Peyer's patch (tissue), 4 donors: Measurements from ENCODE around the gene NDST1. TPM values are rescaled to one million over a fixed set of nuclear protein-coding genes. Genes with fewer than 3 reads are reported as not detected.

Experiments
- DNase-seq, 3 donors: peaks; one replicate each; pipeline ENCODE4 v3.0.0-alpha.2; 2017 to 2019
- H3K27ac ChIP-seq, 4 donors: fragments of 200-600 bp; sonication (generic); one replicate each; pipeline ENCODE4 v1.5.1; 2016 to 2019
- H3K27me3 ChIP-seq, 2 donors: fragments of 200-600 bp; sonication (generic); one replicate each; pipeline ENCODE4 v1.5.1; 2019
- H3K36me3 ChIP-seq, 3 donors: fragments of 200-600 bp; sonication (generic); one replicate each; pipeline ENCODE4 v1.5.1; 2016 to 2019
- H3K4me1 ChIP-seq, 4 donors: fragments of 200-600 bp; sonication (generic); one replicate each; pipeline ENCODE4 v1.5.1; 2016 to 2019
- H3K4me3 ChIP-seq, 4 donors: fragments of 200-600 bp; sonication (generic); 1 replicate in 3 of 4; 2 replicates in 1 of 4; pipeline ENCODE4 v1.5.1; 2016 to 2019; ENCODE audit warnings: mild to moderate bottlenecking in 1 of 4
- H3K9me3 ChIP-seq, 4 donors: fragments of 200-600 bp; sonication (generic); one replicate each; pipeline ENCODE4 v1.5.1; 2016 to 2019; ENCODE audit warnings: mild to moderate bottlenecking in 1 of 4
- POLR2A ChIP-seq, 2 donors: fragments of 450-650 bp; IDR thresholded peaks; one replicate each; pipeline ENCODE4 v1.5.1; 2017; ENCODE audit warnings: antibody characterized with exemption in 2 of 2, mild to moderate bottlenecking in 2 of 2, moderate library complexity in 2 of 2
- total RNA-seq, 4 donors: library from RNA; depleted of rRNA; stranded (reverse); fragments of >200 nt; gene quantifications; one replicate each; pipeline ENCODE4 v1.1.0, GENCODE V29; 2016
- TF ChIP-seq, protein P1 (sequence below), 6 experiments: fragments of 450-650 bp in 4 of 6; fragments of 200-600 bp in 2 of 6; sonication (generic) in 1 of 6; IDR thresholded peaks; one replicate each; pipeline ENCODE4 v1.5.1; 2017 to 2019; ENCODE audit warnings: antibody characterized with exemption in 6 of 6, mild to moderate bottlenecking in 3 of 6, moderate library complexity in 1 of 6

NDST1 gene
- total RNA-seq, 4 donors from 2014 or later: 80.9 to 168 (median 118) TPM

DNA sequence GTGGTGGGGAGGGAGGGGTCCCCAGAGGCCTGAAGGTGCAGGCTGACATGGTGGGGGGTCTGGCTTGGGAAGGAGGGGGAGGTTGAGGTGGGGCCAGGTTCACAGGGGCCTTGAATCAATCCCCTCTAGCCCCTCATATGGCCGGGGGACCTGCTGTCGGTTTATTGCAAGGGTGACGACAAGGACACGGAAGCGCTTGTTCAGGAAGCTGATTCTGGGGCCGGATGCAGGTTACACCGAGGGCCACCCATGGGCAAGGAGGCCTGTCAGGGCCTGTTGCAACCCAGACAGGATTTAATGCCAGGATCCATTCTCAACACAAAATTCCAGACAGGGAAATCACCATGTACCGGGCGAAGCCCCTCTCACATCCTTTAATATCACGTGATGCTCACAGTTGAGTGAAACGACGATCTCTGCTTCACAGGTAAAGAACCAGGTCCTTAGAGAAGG is 90.9 kb downstream of the NDST1 start:
- peak in 1 of 3 donors; percentile 46 for DNase-seq
- H3K4me1 ChIP-seq: peaks cover 0 to 46% (median 0%) of the 10 kb centered on the region in 4 donors
- no peaks in the 10 kb centered on the region for H3K36me3 ChIP-seq
- H3K4me3 ChIP-seq: no peak overlapping the region
- no peaks in the 10 kb centered on the region for H3K27me3 ChIP-seq
- H3K27ac ChIP-seq: peak overlapping the region in 2 of 4 donors; percentile 18 to 51
- no peaks in the 10 kb centered on the region for H3K9me3 ChIP-seq
- TF ChIP-seq POLR2A (IDR thresholded peaks at IDR 0.05): no peak
- TF ChIP-seq, protein P1, sequence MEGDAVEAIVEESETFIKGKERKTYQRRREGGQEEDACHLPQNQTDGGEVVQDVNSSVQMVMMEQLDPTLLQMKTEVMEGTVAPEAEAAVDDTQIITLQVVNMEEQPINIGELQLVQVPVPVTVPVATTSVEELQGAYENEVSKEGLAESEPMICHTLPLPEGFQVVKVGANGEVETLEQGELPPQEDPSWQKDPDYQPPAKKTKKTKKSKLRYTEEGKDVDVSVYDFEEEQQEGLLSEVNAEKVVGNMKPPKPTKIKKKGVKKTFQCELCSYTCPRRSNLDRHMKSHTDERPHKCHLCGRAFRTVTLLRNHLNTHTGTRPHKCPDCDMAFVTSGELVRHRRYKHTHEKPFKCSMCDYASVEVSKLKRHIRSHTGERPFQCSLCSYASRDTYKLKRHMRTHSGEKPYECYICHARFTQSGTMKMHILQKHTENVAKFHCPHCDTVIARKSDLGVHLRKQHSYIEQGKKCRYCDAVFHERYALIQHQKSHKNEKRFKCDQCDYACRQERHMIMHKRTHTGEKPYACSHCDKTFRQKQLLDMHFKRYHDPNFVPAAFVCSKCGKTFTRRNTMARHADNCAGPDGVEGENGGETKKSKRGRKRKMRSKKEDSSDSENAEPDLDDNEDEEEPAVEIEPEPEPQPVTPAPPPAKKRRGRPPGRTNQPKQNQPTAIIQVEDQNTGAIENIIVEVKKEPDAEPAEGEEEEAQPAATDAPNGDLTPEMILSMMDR (IDR thresholded peaks at IDR 0.05): no peak

DNA sequence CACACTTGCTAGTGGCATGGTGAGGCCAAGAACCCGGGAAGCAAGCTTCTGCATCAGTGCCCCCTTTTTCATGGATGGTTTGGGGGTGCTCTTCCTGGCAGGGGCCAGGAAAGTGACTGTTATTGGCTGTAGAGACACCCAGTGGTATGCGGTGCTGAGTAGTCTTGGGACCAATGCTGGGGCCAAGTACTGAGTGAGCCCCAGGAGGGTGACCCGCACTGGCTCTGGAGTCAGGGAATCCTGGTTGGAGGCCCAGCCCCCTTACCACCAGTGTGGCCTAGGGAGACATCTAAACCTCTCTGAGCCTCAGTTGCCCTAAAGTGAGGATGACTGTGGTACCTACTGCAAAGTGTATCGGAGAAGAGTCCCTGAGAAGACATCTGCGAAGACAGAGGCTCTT is 91.3 kb downstream of the NDST1 start:
- Histone ChIP-seq H3K4me3 (no peak overlapping the region), H3K36me3 (no peaks in the 10 kb centered on the region), H3K27me3 (no peaks in the 10 kb centered on the region), H3K27ac (peak overlapping the region in 2 of 4 donors; percentile 51 to 52), H3K4me1 (peaks cover 0 to 42% (median 0%) of the 10 kb centered on the region in 4 donors), H3K9me3 (no peaks in the 10 kb centered on the region)
- TF ChIP-seq POLR2A (IDR thresholded peaks at IDR 0.05): no peak
- TF ChIP-seq, protein P1 (IDR thresholded peaks at IDR 0.05): no peak
- peak in 1 of 3 donors; percentile 30 for DNase-seq

DNA sequence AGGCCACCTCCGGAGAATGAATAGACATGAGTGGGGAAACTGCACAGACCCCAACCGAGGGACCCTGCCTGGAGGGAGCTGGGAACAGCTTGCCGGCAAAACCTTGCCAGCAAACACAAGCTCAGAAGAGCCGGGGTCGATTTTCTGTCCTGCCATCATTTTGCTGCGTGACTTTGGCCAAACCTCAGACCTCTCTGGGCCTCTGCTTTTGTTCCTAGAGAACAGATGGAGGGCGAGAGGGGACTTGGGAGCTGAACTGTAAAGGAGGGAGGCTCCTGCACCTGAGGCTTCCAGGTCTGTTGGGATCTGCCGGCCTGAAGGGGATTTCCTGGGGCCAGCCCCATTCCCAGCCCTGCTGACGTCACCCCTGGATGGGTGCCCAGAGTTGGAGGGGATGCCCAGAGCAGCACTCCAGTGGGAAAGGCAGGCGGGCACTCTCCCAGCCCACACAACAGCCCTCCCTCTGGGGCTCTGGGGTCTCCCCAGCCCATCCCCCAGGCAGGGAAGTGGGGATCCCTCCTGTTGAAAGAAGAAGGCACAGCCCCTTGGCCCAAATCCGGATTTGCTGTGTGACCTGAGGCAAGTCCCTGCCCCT is 92.1 kb downstream of the NDST1 start:
- no peak for TF ChIP-seq POLR2A (IDR thresholded peaks at IDR 0.05)
- TF ChIP-seq, protein P1 (IDR thresholded peaks at IDR 0.05): no peak
- H3K4me3 ChIP-seq: no peak overlapping the region
- DNase-seq: peak; percentile 36 to 86 (median 79)
- H3K4me1 ChIP-seq: peaks cover 0 to 41% (median 0%) of the 10 kb centered on the region in 4 donors
- H3K36me3 ChIP-seq: no peaks in the 10 kb centered on the region
- no peaks in the 10 kb centered on the region for H3K9me3 ChIP-seq
- H3K27me3 ChIP-seq: no peaks in the 10 kb centered on the region
- peak overlapping the region in 2 of 4 donors; percentile 51 to 52 for H3K27ac ChIP-seq

GRCh38 chr5:150600616-150601490 is 92.9 kb downstream of the NDST1 start:
- Histone ChIP-seq H3K9me3 (no peaks in the 10 kb centered on the region), H3K27ac (peak overlapping the region in 3 of 4 donors; percentile 27 to 52 (median 51)), H3K4me1 (peaks cover 0 to 34% (median 0%) of the 10 kb centered on the region in 4 donors), H3K36me3 (no peaks in the 10 kb centered on the region), H3K27me3 (no peaks in the 10 kb centered on the region), H3K4me3 (no peak overlapping the region)
- no peak for TF ChIP-seq POLR2A (IDR thresholded peaks at IDR 0.05)
- TF ChIP-seq, protein P1 (IDR thresholded peaks at IDR 0.05): no peak
- peak in 1 of 3 donors; percentile 40 for DNase-seq

DNA sequence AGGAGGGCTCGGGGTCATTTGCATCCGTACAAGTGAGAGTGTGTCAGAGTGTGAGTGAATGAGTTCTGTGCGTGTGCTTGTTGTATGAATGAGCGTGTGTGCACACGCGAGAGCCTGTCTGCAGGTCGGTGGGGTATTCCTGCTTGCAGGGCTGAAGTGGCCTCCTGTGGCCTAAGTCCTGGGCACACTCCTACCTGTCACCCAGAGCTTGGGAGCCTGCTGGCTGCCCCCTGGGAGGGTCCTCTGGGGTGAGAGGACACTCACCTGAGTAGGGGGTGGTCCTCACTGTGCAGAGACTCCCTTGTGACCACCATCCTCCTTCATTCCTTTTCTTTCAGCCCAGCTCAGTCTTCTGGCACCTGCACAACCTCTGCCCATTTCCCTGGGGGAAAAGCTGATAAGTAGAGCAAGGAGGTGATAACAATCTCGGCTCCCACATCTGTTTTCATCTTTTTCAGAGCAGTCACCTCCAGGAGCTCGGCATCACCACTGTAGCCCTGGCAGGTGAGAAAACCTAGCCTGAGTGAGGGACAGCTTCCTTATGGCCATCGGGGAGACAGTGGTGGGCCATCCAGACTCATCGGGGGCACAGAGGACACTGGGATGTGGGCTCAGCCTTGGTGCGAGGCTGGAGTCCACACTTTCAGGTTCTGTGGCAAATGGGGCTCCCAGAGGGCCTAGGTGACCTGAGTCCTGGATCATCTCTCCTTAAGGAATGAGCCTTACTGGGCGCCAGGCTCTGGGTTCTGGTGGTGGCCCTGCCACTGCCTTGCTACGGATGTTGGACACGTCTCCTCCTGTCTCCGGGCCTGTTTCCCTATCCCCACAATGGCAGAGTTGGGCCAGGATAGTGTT is 93.8 kb downstream of the NDST1 start:
- peak in 1 of 3 donors; percentile 40 for DNase-seq
- H3K4me1 ChIP-seq: peaks cover 0 to 26% (median 0%) of the 10 kb centered on the region in 4 donors
- no peak overlapping the region for H3K4me3 ChIP-seq
- H3K27ac ChIP-seq: peak overlapping the region in 2 of 4 donors; percentile 51 to 52
- H3K9me3 ChIP-seq: no peaks in the 10 kb centered on the region
- TF ChIP-seq, protein P1 (IDR thresholded peaks at IDR 0.05): no peak
- TF ChIP-seq POLR2A (IDR thresholded peaks at IDR 0.05): no peak
- no peaks in the 10 kb centered on the region for H3K36me3 ChIP-seq
- no peaks in the 10 kb centered on the region for H3K27me3 ChIP-seq
